SU-DHL-6 (cell line): Measurements from ENCODE around the gene CCND1.

ENCODE experiments used
- CTCF ChIP-seq: fragments of 200-600 bp; sonication (generic); IDR thresholded peaks from one replicate; pipeline ENCODE4 v1.5.1; 2017; ENCODE audit warnings: antibody characterized with exemption, mild to moderate bottlenecking, low read length, moderate library complexity; ENCODE audit not compliant: insufficient read depth, poor library complexity, severe bottlenecking
- EZH2phosphoT487 ChIP-seq: fragments of 200-600 bp; sonication (generic), shearing (Covaris generic); conservative IDR thresholded peaks from 2 replicates; pipeline ENCODE4 v1.6.1; 2018; ENCODE audit warnings: mild to moderate bottlenecking, antibody characterized with exemption, low read length, moderate library complexity, mixed read lengths

- TF ChIP-seq CTCF (no peak), EZH2phosphoT487 (no peak)
Observed at GRCh38 chr11:69642549-69642912, 1.6 kb downstream of the CCND1 start.
